Activated CD8-positive, alpha-beta T cell treated with anti-CD3 and anti-CD28 coated beads, Interleukin-2, amount 10 ng/mL, durations not matched to agents 7 days and 5 days (primary cell): ENCODE results near the gene LINS1. TPM values are rescaled to one million over a fixed set of nuclear protein-coding genes. Genes with fewer than 3 reads are reported as not detected.
"Not testable (repeated sequence)": the region's sequence is repeated elsewhere in the genome, so short reads cannot be mapped to it uniquely, and the experiment has no call there.

ENCODE experiments used
- ATAC-seq: fragments of 150-1000 bp; cut with Tn5 transposase; one replicate; pipeline ENCODE4 v1.10.0; 2021; ENCODE audit warnings: moderate library complexity
- CTCF ChIA-PET: fragments of 350-600 bp; sonication (Branson Sonifier 250); formaldehyde crosslinking; loops from one replicate; lab custom pipeline; 2021; ENCODE audit warnings: antibody characterized with exemption; lab: Charles Lee
- POLR2A ChIA-PET: fragments of 350-600 bp; sonication (Branson Sonifier 250); formaldehyde crosslinking; loops from one replicate; lab custom pipeline; 2021; ENCODE audit warnings: antibody characterized with exemption; lab: Charles Lee
- DNase-seq: peaks from one replicate; pipeline ENCODE4 v3.0.0-alpha.2; 2020
- H3K27ac Mint-ChIP-seq: one replicate; pipeline ENCODE4 v1.8.0; 2021; ENCODE audit warnings: mild to moderate bottlenecking, mixed read lengths
- H3K27me3 Mint-ChIP-seq: one replicate; pipeline ENCODE4 v1.8.0; 2021; ENCODE audit warnings: low read depth, mixed read lengths
- H3K36me3 Mint-ChIP-seq: one replicate; pipeline ENCODE4 v1.8.0; 2021; ENCODE audit warnings: low read depth, mixed read lengths
- H3K4me1 Mint-ChIP-seq: one replicate; pipeline ENCODE4 v1.8.0; 2021; ENCODE audit warnings: low read depth, mixed read lengths
- H3K4me3 Mint-ChIP-seq: one replicate; pipeline ENCODE4 v1.8.0; 2021; ENCODE audit warnings: mild to moderate bottlenecking, mixed read lengths
- H3K9me3 Mint-ChIP-seq: one replicate; pipeline ENCODE4 v1.8.0; 2022; ENCODE audit warnings: mixed read lengths; ENCODE audit not compliant: insufficient read depth
- total RNA-seq, 2 experiments: library from RNA; stranded (reverse); gene quantifications; one replicate each; pipeline ENCODE4 v1.2.3, GENCODE V29; 2021

Gene LINS1
- total RNA-seq, 2 experiments from 2014 or later = 40.9 to 45.3 TPM

- no peaks in the 10 kb centered on the region for H3K9me3 Mint-ChIP-seq
- H3K27ac Mint-ChIP-seq = no peak overlapping the region
- H3K27me3 Mint-ChIP-seq = no peaks in the 10 kb centered on the region
- peak; percentile 25 for ATAC-seq
- ChIA-PET CTCF (interaction anchor here (1.0 to 4.6 kb wide), 4 partner anchors 30 to 317 kb away, joined by 3 to 35 read pairs (median 16); partner anchors contain the start of gene LRRK1), POLR2A (interaction anchor here (0.7 to 2.7 kb wide), 6 partner anchors 10 to 271 kb away, joined by 3 to 14 read pairs (median 4); no protein-coding TSS in a partner anchor)
- H3K36me3 Mint-ChIP-seq = peaks cover 47% of the 10 kb centered on the region
- H3K4me1 Mint-ChIP-seq = peaks cover 58% of the 10 kb centered on the region
- no peak for DNase-seq
- H3K4me3 Mint-ChIP-seq = no peak overlapping the region
Measured at GRCh38 chr15:100601617-100602063, 344 bp downstream of the LINS1 start.

DNA sequence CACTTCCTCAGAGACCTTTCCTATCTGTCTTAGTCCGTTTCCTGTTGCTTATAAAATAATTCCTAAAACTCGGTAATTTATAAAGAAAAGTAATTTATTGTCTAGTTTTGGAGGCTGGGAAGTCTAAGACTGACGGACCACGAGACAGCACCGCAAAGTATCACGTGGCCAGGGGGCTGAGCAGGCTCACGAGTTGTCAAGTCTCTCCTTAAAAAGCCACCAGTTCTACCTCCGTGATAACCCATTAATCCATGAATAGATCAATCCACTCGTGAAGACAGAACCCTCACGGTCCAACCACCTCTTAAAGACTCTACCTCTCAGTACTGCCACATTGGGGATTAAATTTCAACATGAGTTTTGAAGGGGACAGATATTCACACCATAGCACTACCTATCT is 821 bp downstream of the LINS1 start:
- H3K27me3 Mint-ChIP-seq = no peaks in the 10 kb centered on the region
- H3K4me3 Mint-ChIP-seq = no peak overlapping the region
- peaks cover 45% of the 10 kb centered on the region for H3K36me3 Mint-ChIP-seq
- H3K4me1 Mint-ChIP-seq = peaks cover 61% of the 10 kb centered on the region
- ChIA-PET POLR2A (interaction anchor here (1.8 to 2.7 kb wide), 2 partner anchors 27 to 251 kb away, joined by 5 to 14 read pairs; no protein-coding TSS in a partner anchor), CTCF (no interaction called here)
- DNase-seq (peak; percentile 69), ATAC-seq (no peak)
- no peaks in the 10 kb centered on the region for H3K9me3 Mint-ChIP-seq
- H3K27ac Mint-ChIP-seq = no peak overlapping the region

DNA sequence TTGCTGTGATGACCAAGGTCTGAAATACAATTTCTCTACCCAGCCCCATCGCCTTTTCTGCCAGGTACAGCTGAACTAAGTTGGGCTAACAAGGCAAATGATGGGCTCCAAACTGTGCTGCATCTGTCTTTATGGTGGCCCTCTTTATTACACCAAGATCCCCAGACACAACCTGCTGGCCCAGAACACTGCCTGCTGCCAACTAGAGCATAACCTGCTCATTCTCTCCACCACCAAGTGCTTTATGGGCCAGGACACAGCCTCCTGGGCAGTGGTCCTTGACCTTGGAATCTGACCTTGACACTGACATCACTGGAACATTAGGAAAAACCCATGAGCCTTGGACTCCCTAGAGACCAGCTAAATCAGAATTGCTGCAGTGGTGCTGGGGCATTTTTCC is 3.3 kb downstream of the LINS1 start:
- H3K36me3 Mint-ChIP-seq = peaks cover 42% of the 10 kb centered on the region
- ChIA-PET CTCF (interaction anchor here (0.5 to 5.2 kb wide), 4 partner anchors 26 to 1391 kb away, joined by 3 to 54 read pairs (median 6); no protein-coding TSS in a partner anchor), POLR2A (no interaction called here)
- H3K27me3 Mint-ChIP-seq = no peaks in the 10 kb centered on the region
- no peak overlapping the region for H3K4me3 Mint-ChIP-seq
- peak overlapping the region; percentile 99 for H3K27ac Mint-ChIP-seq
- H3K9me3 Mint-ChIP-seq = no peaks in the 10 kb centered on the region
- no peak for ATAC-seq
- H3K4me1 Mint-ChIP-seq = peaks cover 63% of the 10 kb centered on the region
- DNase-seq = no peak

DNA sequence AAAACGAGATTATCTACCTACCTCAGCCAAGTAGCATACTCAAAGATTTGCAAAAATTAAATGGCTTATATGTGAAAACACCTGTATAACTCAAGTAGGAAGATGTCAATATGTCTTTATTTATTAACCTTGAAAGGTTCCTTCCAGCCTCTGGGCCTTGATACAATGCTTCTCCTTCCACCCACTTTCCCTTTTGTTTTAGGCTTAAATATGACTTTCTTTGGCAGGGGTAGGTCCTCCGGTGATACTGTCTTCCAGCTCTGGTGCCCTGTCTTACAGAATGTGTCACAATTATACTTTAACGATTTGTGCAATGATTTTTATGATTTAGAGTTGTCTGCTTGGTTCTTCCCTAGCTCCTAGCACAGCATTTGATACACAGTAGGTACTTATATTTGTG is 4.1 kb downstream of the LINS1 start:
- ChIA-PET POLR2A (interaction anchor here (0.6 to 2.9 kb wide), 5 partner anchors 27 to 1334 kb away, joined by 3 to 9 read pairs (median 3); no protein-coding TSS in a partner anchor), CTCF (interaction anchor here (1.0 to 5.2 kb wide), 5 partner anchors 25 to 982 kb away, joined by 3 to 54 read pairs (median 4); no protein-coding TSS in a partner anchor)
- H3K9me3 Mint-ChIP-seq = no peaks in the 10 kb centered on the region
- H3K27me3 Mint-ChIP-seq = no peaks in the 10 kb centered on the region
- peaks cover 43% of the 10 kb centered on the region for H3K36me3 Mint-ChIP-seq
- H3K4me1 Mint-ChIP-seq = peaks cover 68% of the 10 kb centered on the region
- peak overlapping the region; percentile 72 for H3K4me3 Mint-ChIP-seq
- H3K27ac Mint-ChIP-seq = peak overlapping the region; percentile 99
- DNase-seq = no peak
- no peak for ATAC-seq

- peak overlapping the region; percentile 99 for H3K27ac Mint-ChIP-seq
Measured at GRCh38 chr15:100596792-100597191, 5.2 kb downstream of the LINS1 start.

GRCh38 chr15:100595964-100596363 is 6.0 kb downstream of the LINS1 start:
- Mint-ChIP-seq H3K27me3 (no peaks in the 10 kb centered on the region), H3K36me3 (peaks cover 61% of the 10 kb centered on the region), H3K9me3 (peaks cover 14% of the 10 kb centered on the region), H3K4me1 (peaks cover 81% of the 10 kb centered on the region), H3K27ac (peak overlapping the region; percentile 99), H3K4me3 (peak overlapping the region; percentile 72)
- DNase-seq (peak; percentile 29), ATAC-seq (no peak)
- CTCF ChIA-PET = interaction anchor here (1.5 to 5.2 kb wide), 6 partner anchors 13 to 412 kb away, joined by 5 to 54 read pairs (median 7); partner anchors contain the start of gene ADAMTS17
- POLR2A ChIA-PET = interaction anchor here (0.8 to 2.9 kb wide), 2 partner anchors 13 to 25 kb away, joined by 3 to 9 read pairs; no protein-coding TSS in a partner anchor

More at GRCh38 chr15:100596792-100597191, 5.2 kb downstream of the LINS1 start:
- DNase-seq = peak; percentile 98
- Mint-ChIP-seq H3K4me1 (peaks cover 77% of the 10 kb centered on the region), H3K4me3 (peak overlapping the region; percentile 72), H3K9me3 (peaks cover 6% of the 10 kb centered on the region), H3K36me3 (peaks cover 53% of the 10 kb centered on the region), H3K27me3 (no peaks in the 10 kb centered on the region)
- POLR2A ChIA-PET = interaction anchor here (0.7 to 2.9 kb wide), 5 partner anchors 13 to 666 kb away, joined by 3 to 9 read pairs (median 3); no protein-coding TSS in a partner anchor
- CTCF ChIA-PET = interaction anchor here (1.4 to 5.2 kb wide), 7 partner anchors 12 to 411 kb away, joined by 3 to 54 read pairs (median 6); partner anchors contain the start of gene ADAMTS17
- peak; percentile 87 for ATAC-seq

DNA sequence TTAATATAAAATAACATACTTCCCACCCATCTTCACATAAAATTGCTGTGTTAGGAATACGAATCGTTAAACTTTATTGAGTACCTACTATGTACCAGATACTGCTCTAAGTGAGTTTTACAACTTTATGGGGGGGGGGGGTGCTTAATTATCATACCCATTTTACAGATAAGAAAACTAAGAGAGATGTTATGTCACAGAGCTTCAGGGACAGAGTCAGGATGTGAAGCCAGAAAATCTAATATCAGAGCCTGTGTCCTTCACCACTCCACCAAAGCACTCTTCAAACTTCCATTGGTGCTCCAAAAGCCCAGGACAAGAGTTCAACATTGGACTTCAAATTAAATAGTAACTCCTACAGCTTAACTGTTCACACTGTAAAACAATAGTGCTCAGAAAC is 8.6 kb downstream of the LINS1 start:
- ChIA-PET POLR2A (no interaction called here), CTCF (interaction anchor here (1.1 to 1.7 kb wide), 3 partner anchors 21 to 255 kb away, joined by 3 to 7 read pairs (median 6); no protein-coding TSS in a partner anchor)
- H3K4me1 Mint-ChIP-seq = peaks cover 64% of the 10 kb centered on the region
- DNase-seq (no peak), ATAC-seq (no peak)
- H3K4me3 Mint-ChIP-seq = no peak overlapping the region
- H3K27me3 Mint-ChIP-seq = no peaks in the 10 kb centered on the region
- H3K27ac Mint-ChIP-seq = peak overlapping the region; percentile 69
- peaks cover 31% of the 10 kb centered on the region for H3K9me3 Mint-ChIP-seq
- peaks cover 67% of the 10 kb centered on the region for H3K36me3 Mint-ChIP-seq

DNA sequence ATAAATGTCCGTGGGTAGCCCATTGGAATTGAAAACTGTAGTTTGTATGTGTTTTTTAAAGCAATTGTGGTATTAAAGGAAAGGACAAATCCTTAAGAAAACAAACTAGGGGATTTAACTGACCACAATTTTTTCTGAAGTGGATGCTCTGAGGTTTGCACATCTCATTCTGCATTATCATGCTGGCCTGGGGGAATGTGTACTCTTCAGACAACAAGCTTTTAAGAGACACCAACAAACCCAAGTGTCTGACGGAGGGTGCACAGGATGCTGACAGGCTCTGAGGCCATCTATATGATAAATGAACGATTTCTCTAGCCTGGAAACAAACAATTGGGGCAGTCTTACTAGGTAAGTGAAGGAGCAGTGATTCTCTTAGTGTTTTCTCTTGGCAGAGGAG is 9.1 kb downstream of the LINS1 start:
- Mint-ChIP-seq H3K27me3 (no peaks in the 10 kb centered on the region), H3K9me3 (peaks cover 37% of the 10 kb centered on the region), H3K4me3 (no peak overlapping the region), H3K36me3 (peaks cover 67% of the 10 kb centered on the region), H3K4me1 (peaks cover 60% of the 10 kb centered on the region), H3K27ac (peak overlapping the region; percentile 76)
- ChIA-PET POLR2A (no interaction called here), CTCF (interaction anchor here (1.1 to 1.7 kb wide), 3 partner anchors 20 to 255 kb away, joined by 3 to 7 read pairs (median 6); no protein-coding TSS in a partner anchor)
- ATAC-seq (no peak), DNase-seq (no peak)

DNA sequence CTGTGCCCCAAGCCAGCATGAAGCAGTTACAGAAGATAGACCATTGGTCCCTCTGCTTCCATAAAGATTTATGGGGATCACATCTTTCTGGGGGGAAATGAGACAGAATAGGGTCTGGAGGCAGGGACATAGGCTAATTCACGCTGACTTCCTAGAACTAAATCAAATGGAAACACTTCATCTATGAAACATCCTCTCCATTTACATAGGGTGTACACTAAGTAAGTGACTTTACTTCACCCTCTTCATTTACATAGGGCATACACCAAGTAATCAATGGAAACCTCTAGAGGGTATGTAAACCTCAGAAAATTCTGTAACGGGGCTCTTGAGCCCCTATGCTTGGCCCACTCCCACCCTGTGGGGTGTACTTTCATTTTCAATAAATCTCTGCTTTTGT is 10.1 kb downstream of the LINS1 start:
- H3K9me3 Mint-ChIP-seq = peaks cover 47% of the 10 kb centered on the region
- no peak overlapping the region for H3K4me3 Mint-ChIP-seq
- DNase-seq = no peak
- POLR2A ChIA-PET = no interaction called here
- no peak for ATAC-seq
- peaks cover 70% of the 10 kb centered on the region for H3K36me3 Mint-ChIP-seq
- no peaks in the 10 kb centered on the region for H3K27me3 Mint-ChIP-seq
- CTCF ChIA-PET = interaction anchor here (0.7 to 1.7 kb wide), 2 partner anchors 20 to 241 kb away, joined by 3 to 5 read pairs; no protein-coding TSS in a partner anchor
- peak overlapping the region; percentile 34 for H3K27ac Mint-ChIP-seq
- peaks cover 51% of the 10 kb centered on the region for H3K4me1 Mint-ChIP-seq

GRCh38 chr15:100591163-100591562 is 10.8 kb downstream of the LINS1 start:
- CTCF ChIA-PET = interaction anchor here (0.7 to 1.7 kb wide), 3 partner anchors 19 to 241 kb away, joined by 3 to 5 read pairs (median 3); no protein-coding TSS in a partner anchor
- ATAC-seq, H3K27me3 Mint-ChIP-seq, H3K27ac Mint-ChIP-seq, POLR2A ChIA-PET, H3K4me3 Mint-ChIP-seq, DNase-seq: not testable (repeated sequence)
- Mint-ChIP-seq H3K4me1 (peaks cover 45% of the 10 kb centered on the region), H3K36me3 (peaks cover 72% of the 10 kb centered on the region), H3K9me3 (peaks cover 51% of the 10 kb centered on the region)

DNA sequence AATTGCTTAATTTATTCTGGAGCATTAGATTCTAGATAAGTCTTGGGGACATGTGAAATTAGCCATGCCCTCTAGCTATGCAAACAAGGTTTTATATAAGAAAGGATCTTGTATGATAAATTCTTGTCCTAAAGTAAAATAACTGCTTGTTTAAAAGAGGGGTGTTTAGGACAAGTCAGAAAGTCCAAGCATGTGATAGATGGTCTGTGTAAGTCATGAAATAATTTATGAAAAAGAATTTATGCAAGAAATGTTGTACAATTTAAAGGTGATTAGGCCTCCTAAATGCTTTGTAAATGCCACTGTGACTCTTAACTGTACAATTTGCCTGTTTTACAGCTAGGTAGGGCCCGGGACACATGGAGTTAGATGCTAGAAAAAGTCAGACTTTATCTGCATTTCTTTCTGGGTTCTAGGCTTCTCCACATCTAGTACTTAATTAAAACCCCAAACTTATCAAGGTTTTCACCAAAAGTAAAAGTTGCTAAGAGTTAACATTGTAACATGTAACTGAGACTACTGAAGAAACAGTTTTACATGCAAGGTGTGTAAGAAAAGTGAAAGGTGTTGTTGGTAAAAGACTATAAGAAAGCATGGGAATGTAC is 13.2 kb downstream of the LINS1 start:
- Mint-ChIP-seq H3K4me1 (peaks cover 26% of the 10 kb centered on the region), H3K27me3 (no peaks in the 10 kb centered on the region), H3K4me3 (no peak overlapping the region), H3K27ac (no peak overlapping the region), H3K9me3 (peaks cover 54% of the 10 kb centered on the region), H3K36me3 (peaks cover 76% of the 10 kb centered on the region)
- DNase-seq (no peak), ATAC-seq (no peak)
- ChIA-PET CTCF (interaction anchor here (1.2 to 1.7 kb wide), 3 partner anchors 15 to 239 kb away, joined by 3 to 7 read pairs (median 5); no protein-coding TSS in a partner anchor), POLR2A (no interaction called here)
